Activated CD8-positive, alpha-beta memory T cell treated with anti-CD3 and anti-CD28 coated beads, Interleukin-2, amount 10 ng/mL, durations not matched to agents 7 days and 5 days (primary cell): Measurements from ENCODE around the gene MCOLN1. TPM values are rescaled to one million over a fixed set of nuclear protein-coding genes. Genes with fewer than 3 reads are reported as not detected.
A peak's percentile ranks its signal among the peaks of the same experiment; 100 is the strongest.

Experiments used
- ATAC-seq: fragments of 150-1000 bp; cut with Tn5 transposase; one replicate; pipeline ENCODE4 v1.10.0; 2021; ENCODE audit warnings: moderate library complexity
- CTCF ChIA-PET: fragments of 350-600 bp; sonication (Branson Sonifier 250); formaldehyde crosslinking; loops from one replicate; lab custom pipeline; 2021; ENCODE audit warnings: antibody characterized with exemption; lab: Charles Lee
- DNase-seq: peaks from one replicate; pipeline ENCODE4 v3.0.0-alpha.2; 2020
- H3K27ac Mint-ChIP-seq: one replicate; pipeline ENCODE4 v1.8.0; 2021; ENCODE audit warnings: mild to moderate bottlenecking, mixed read lengths
- H3K27me3 Mint-ChIP-seq: one replicate; pipeline ENCODE4 v1.8.0; 2021; ENCODE audit warnings: mixed read lengths
- H3K36me3 Mint-ChIP-seq: one replicate; pipeline ENCODE4 v1.8.0; 2021; ENCODE audit warnings: mild to moderate bottlenecking, mixed read lengths
- H3K4me1 Mint-ChIP-seq: one replicate; pipeline ENCODE4 v1.8.0; 2021; ENCODE audit warnings: mixed read lengths
- H3K4me3 Mint-ChIP-seq: one replicate; pipeline ENCODE4 v1.8.0; 2021; ENCODE audit warnings: mild to moderate bottlenecking, moderate library complexity, mixed read lengths
- H3K9me3 Mint-ChIP-seq: one replicate; pipeline ENCODE4 v1.8.0; 2022; ENCODE audit warnings: low read depth, mixed read lengths
- total RNA-seq, 2 experiments: library from RNA; stranded (reverse); gene quantifications; one replicate each; pipeline ENCODE4 v1.2.3, GENCODE V29; 2021

MCOLN1 gene
- total RNA-seq, 2 experiments from 2014 or later: 15.8 to 20.7 TPM

GRCh38 chr19:7507884-7508283 lies 14.5 kb upstream of the MCOLN1 start:
- H3K36me3 Mint-ChIP-seq: no peaks in the 10 kb centered on the region
- peaks cover 13% of the 10 kb centered on the region for H3K4me1 Mint-ChIP-seq
- DNase-seq (no peak), ATAC-seq (peak; percentile 31)
- H3K27me3 Mint-ChIP-seq: peaks cover 22% of the 10 kb centered on the region
- no peak overlapping the region for H3K4me3 Mint-ChIP-seq
- H3K9me3 Mint-ChIP-seq: no peaks in the 10 kb centered on the region
- CTCF ChIA-PET: interaction anchor here (1.4 kb wide), 1 partner anchor 60 kb away, joined by 4 read pairs; no protein-coding TSS in a partner anchor
- no peak overlapping the region for H3K27ac Mint-ChIP-seq

- Mint-ChIP-seq H3K4me3 (no peak overlapping the region), H3K27ac (no peak overlapping the region), H3K36me3 (no peaks in the 10 kb centered on the region), H3K9me3 (no peaks in the 10 kb centered on the region), H3K4me1 (peaks cover 13% of the 10 kb centered on the region), H3K27me3 (peaks cover 24% of the 10 kb centered on the region)
- no peak for DNase-seq
- ATAC-seq: no peak
- CTCF ChIA-PET: no interaction called here
These were observed 12.8 kb upstream of the MCOLN1 start for GRCh38 chr19:7509625-7510024.

GRCh38 chr19:7512400-7512851 lies 10.0 kb upstream of the MCOLN1 start:
- CTCF ChIA-PET: interaction anchor here (2.2 kb wide), 1 partner anchor 56 kb away, joined by 6 read pairs; no protein-coding TSS in a partner anchor

GRCh38 chr19:7513809-7514642 lies 8.4 kb upstream of the MCOLN1 start:
- peaks cover 27% of the 10 kb centered on the region for H3K27me3 Mint-ChIP-seq
- H3K4me1 Mint-ChIP-seq: peaks cover 4% of the 10 kb centered on the region
- H3K4me3 Mint-ChIP-seq: no peak overlapping the region
- DNase-seq (no peak), ATAC-seq (no peak)
- no peaks in the 10 kb centered on the region for H3K9me3 Mint-ChIP-seq
- H3K27ac Mint-ChIP-seq: no peak overlapping the region
- no peaks in the 10 kb centered on the region for H3K36me3 Mint-ChIP-seq
- CTCF ChIA-PET: interaction anchor here (1.3 to 2.2 kb wide), 2 partner anchors 54 to 167 kb away, joined by 3 to 6 read pairs; partner anchors contain the start of gene TRAPPC5

More at GRCh38 chr19:7512400-7512851, 10.0 kb upstream of the MCOLN1 start:
- no peaks in the 10 kb centered on the region for H3K9me3 Mint-ChIP-seq
- ATAC-seq: no peak
- no peaks in the 10 kb centered on the region for H3K36me3 Mint-ChIP-seq
- DNase-seq: no peak
- H3K4me3 Mint-ChIP-seq: no peak overlapping the region
- H3K4me1 Mint-ChIP-seq: peaks cover 4% of the 10 kb centered on the region
- H3K27me3 Mint-ChIP-seq: peaks cover 27% of the 10 kb centered on the region
- H3K27ac Mint-ChIP-seq: no peak overlapping the region

- peaks cover 4% of the 10 kb centered on the region for H3K4me1 Mint-ChIP-seq
- H3K27me3 Mint-ChIP-seq: peaks cover 24% of the 10 kb centered on the region
- H3K36me3 Mint-ChIP-seq: no peaks in the 10 kb centered on the region
- CTCF ChIA-PET: interaction anchor here (1.3 kb wide), 1 partner anchor 166 kb away, joined by 3 read pairs; the partner anchor contains the start of gene TRAPPC5
- DNase-seq (no peak), ATAC-seq (no peak)
- peak overlapping the region; percentile 25 for H3K27ac Mint-ChIP-seq
- peak overlapping the region; percentile 72 for H3K4me3 Mint-ChIP-seq
- H3K9me3 Mint-ChIP-seq: no peaks in the 10 kb centered on the region
These were observed 7.2 kb upstream of the MCOLN1 start for GRCh38 chr19:7515110-7515644.

GRCh38 chr19:7515645-7516151 lies 6.7 kb upstream of the MCOLN1 start, which contains the start of gene ZNF358:
TSS of gene ZNF358 (plus strand) at chr19:7516103. CDS start at chr19:7519243, 3,140 bp downstream.
- peaks cover 4% of the 10 kb centered on the region for H3K4me1 Mint-ChIP-seq
- peak within 1 kb of the TSS; percentile 25 for H3K27ac Mint-ChIP-seq
- no peaks in the 10 kb centered on the region for H3K9me3 Mint-ChIP-seq
- H3K4me3 Mint-ChIP-seq: peak within 1 kb of the TSS; percentile 72
- no peaks in the 10 kb centered on the region for H3K36me3 Mint-ChIP-seq
- DNase-seq (peak; percentile 59), ATAC-seq (peak; percentile 94)
- CTCF ChIA-PET: interaction anchor here (0.6 to 1.3 kb wide), 2 partner anchors 165 kb away, joined by 3 to 4 read pairs; partner anchors contain the start of gene TRAPPC5
- H3K27me3 Mint-ChIP-seq: peaks cover 24% of the 10 kb centered on the region

GRCh38 chr19:7516333-7516732 lies 6.1 kb upstream of the MCOLN1 start:
- no peaks in the 10 kb centered on the region for H3K9me3 Mint-ChIP-seq
- ATAC-seq (peak; percentile 21), DNase-seq (no peak)
- peaks cover 4% of the 10 kb centered on the region for H3K4me1 Mint-ChIP-seq
- no peaks in the 10 kb centered on the region for H3K36me3 Mint-ChIP-seq
- H3K27me3 Mint-ChIP-seq: peaks cover 24% of the 10 kb centered on the region
- peak overlapping the region; percentile 60 for H3K4me3 Mint-ChIP-seq
- CTCF ChIA-PET: interaction anchor here (0.6 to 0.7 kb wide), 2 partner anchors 166 to 367 kb away, joined by 3 to 4 read pairs; no protein-coding TSS in a partner anchor
- no peak overlapping the region for H3K27ac Mint-ChIP-seq

GRCh38 chr19:7516878-7517277 lies 5.5 kb upstream of the MCOLN1 start:
- no peak overlapping the region for H3K27ac Mint-ChIP-seq
- H3K27me3 Mint-ChIP-seq: peaks cover 24% of the 10 kb centered on the region
- peaks cover 6% of the 10 kb centered on the region for H3K4me1 Mint-ChIP-seq
- ATAC-seq (no peak), DNase-seq (no peak)
- CTCF ChIA-PET: interaction anchor here (0.7 to 0.9 kb wide), 2 partner anchors 51 to 367 kb away, joined by 3 read pairs; no protein-coding TSS in a partner anchor
- H3K4me3 Mint-ChIP-seq: peak overlapping the region; percentile 60
- no peaks in the 10 kb centered on the region for H3K9me3 Mint-ChIP-seq
- no peaks in the 10 kb centered on the region for H3K36me3 Mint-ChIP-seq

- no peaks in the 10 kb centered on the region for H3K36me3 Mint-ChIP-seq
- no peak overlapping the region for H3K27ac Mint-ChIP-seq
- ATAC-seq: no peak
- H3K27me3 Mint-ChIP-seq: peaks cover 16% of the 10 kb centered on the region
- CTCF ChIA-PET: interaction anchor here (1.3 kb wide), 2 partner anchors 15 to 49 kb away, joined by 3 to 5 read pairs; partner anchors contain the start of gene PNPLA6
- no peak for DNase-seq
- no peaks in the 10 kb centered on the region for H3K9me3 Mint-ChIP-seq
- H3K4me1 Mint-ChIP-seq: peaks cover 13% of the 10 kb centered on the region
- no peak overlapping the region for H3K4me3 Mint-ChIP-seq
These were observed 2.9 kb upstream of the MCOLN1 start for GRCh38 chr19:7519361-7520130.

- Mint-ChIP-seq H3K36me3 (no peaks in the 10 kb centered on the region), H3K4me1 (peaks cover 13% of the 10 kb centered on the region), H3K27ac (no peak overlapping the region), H3K4me3 (no peak overlapping the region), H3K27me3 (peaks cover 9% of the 10 kb centered on the region), H3K9me3 (no peaks in the 10 kb centered on the region)
- DNase-seq (no peak), ATAC-seq (no peak)
- CTCF ChIA-PET: interaction anchor here (1.3 kb wide), 1 partner anchor 15 kb away, joined by 5 read pairs; the partner anchor contains the start of gene PNPLA6
These were observed 2.0 kb upstream of the MCOLN1 start for GRCh38 chr19:7520131-7521051.

GRCh38 chr19:7521551-7522071 lies 813 bp upstream of the MCOLN1 start:
- peak overlapping the region; percentile 87 for H3K27ac Mint-ChIP-seq
- H3K9me3 Mint-ChIP-seq: no peaks in the 10 kb centered on the region
- no peak for DNase-seq
- CTCF ChIA-PET: interaction anchor here (0.8 to 3.4 kb wide), 5 partner anchors 13 to 347 kb away, joined by 3 to 37 read pairs (median 4); partner anchors contain the start of gene PNPLA6
- peaks cover 9% of the 10 kb centered on the region for H3K4me1 Mint-ChIP-seq
- H3K27me3 Mint-ChIP-seq: peaks cover 5% of the 10 kb centered on the region
- peak overlapping the region; percentile 73 for H3K4me3 Mint-ChIP-seq
- H3K36me3 Mint-ChIP-seq: no peaks in the 10 kb centered on the region
- no peak for ATAC-seq
